ENCODE measurements around the gene PRTG. TPM values are rescaled to one million over a fixed set of nuclear protein-coding genes. Genes with fewer than 3 reads are reported as not detected.

Gene PRTG
- total RNA-seq, 2 donors from 2014 or later: 0.44 to 3.3 TPM

- H3K36me3 ChIP-seq: no peaks in the 10 kb centered on the region
- H3K27me3 ChIP-seq: no peaks in the 10 kb centered on the region
- no peak for DNase-seq (ENCODE audit: low spot score)
- no peak overlapping the region for H3K4me3 ChIP-seq
- no peak for TF ChIP-seq CTCF (IDR thresholded peaks at IDR 0.05)
- no peaks in the 10 kb centered on the region for H3K9me3 ChIP-seq
- H3K4me1 ChIP-seq: peaks cover 0 to 9% of the 10 kb centered on the region in 2 donors
- no peak overlapping the region for H3K27ac ChIP-seq
Observed at GRCh38 chr15:55590788-55591187, 152.2 kb downstream of the PRTG start.

GRCh38 chr15:55589287-55589686, 153.7 kb downstream of the PRTG start:
- no peak for DNase-seq (ENCODE audit: low spot score)
- H3K9me3 ChIP-seq: no peaks in the 10 kb centered on the region
- no peak for TF ChIP-seq CTCF (IDR thresholded peaks at IDR 0.05)
- no peaks in the 10 kb centered on the region for H3K27me3 ChIP-seq
- H3K27ac ChIP-seq: no peak overlapping the region
- H3K4me3 ChIP-seq: no peak overlapping the region
- no peaks in the 10 kb centered on the region for H3K36me3 ChIP-seq
- H3K4me1 ChIP-seq: peaks cover 0 to 9% of the 10 kb centered on the region in 2 donors

DNA sequence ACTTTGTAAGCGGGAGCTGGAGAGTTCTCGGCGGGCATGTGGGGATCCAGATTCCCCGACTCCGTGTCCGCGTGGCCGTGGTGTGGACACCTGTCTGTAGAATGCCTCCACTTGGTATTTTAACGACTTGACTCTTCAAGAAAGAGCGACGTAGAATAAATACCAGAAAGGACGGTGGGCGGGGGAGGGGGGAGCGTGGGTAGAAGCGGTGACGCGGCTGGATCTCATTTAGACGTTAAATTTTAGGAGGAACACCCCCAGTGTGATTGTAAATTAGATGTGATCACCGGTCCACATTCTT, 154.2 kb downstream of the PRTG start:
- no peak for TF ChIP-seq CTCF (IDR thresholded peaks at IDR 0.05)
- H3K9me3 ChIP-seq: no peaks in the 10 kb centered on the region
- H3K27ac ChIP-seq: peak overlapping the region; percentile 48 to 63
- H3K27me3 ChIP-seq: no peaks in the 10 kb centered on the region
- no peaks in the 10 kb centered on the region for H3K36me3 ChIP-seq
- DNase-seq (ENCODE audit: low spot score): no peak
- peak overlapping the region; percentile 56 to 69 for H3K4me3 ChIP-seq
- H3K4me1 ChIP-seq: peaks cover 0 to 9% of the 10 kb centered on the region in 2 donors

DNA sequence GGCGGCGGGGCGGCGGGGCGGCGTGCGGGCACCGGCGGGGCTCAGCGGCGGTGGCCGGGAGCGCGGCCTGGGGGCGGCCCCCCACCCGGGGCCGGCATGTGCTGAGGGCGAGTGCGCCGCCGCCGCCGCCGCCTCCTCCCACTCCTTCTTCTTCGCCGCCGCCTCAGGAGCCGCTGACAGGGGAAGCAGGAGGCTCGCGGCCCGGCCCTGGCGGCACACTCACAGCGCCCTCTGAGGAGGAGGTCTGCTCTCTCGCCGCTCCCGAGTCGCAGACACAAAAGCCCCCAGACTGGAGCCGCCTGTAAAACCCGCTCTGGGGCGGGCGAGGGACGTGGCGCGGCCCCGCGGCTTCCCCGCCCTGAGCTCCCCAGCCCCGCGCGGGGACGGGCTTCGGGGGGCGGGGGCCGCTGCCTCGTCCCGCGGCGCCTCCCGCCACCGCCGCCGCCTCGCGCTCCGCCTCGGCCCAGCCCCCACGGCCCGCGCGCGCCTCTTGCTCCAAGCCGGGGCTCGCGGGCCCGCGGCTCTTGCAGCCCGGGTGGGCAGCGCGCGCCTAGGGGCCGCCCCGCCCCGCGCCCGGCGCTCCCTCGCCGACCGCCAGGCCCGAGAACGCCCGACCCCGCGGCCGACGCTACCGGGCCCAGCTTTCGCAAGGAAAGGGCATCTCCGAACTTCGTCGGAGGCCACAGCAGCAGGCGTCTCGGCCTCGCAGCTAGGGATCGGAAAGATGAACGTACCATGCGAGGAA, 154.7 kb downstream of the PRTG start, which contains the start of gene PYGO1:
PYGO1 (minus strand) TSS at position 276 of the 745 bp plus-strand sequence. CDS start 462 bp downstream, outside the sequence.
- peak within 1 kb of the TSS; percentile 56 to 69 for H3K4me3 ChIP-seq
- no peak for DNase-seq (ENCODE audit: low spot score)
- no peaks in the 10 kb centered on the region for H3K36me3 ChIP-seq
- peak in 1 of 2 donors; percentile 17 for TF ChIP-seq CTCF (IDR thresholded peaks at IDR 0.05)
- no peaks in the 10 kb centered on the region for H3K27me3 ChIP-seq
- H3K27ac ChIP-seq: peak within 1 kb of the TSS; percentile 70 to 75
- no peaks in the 10 kb centered on the region for H3K9me3 ChIP-seq
- peaks cover 0 to 9% of the 10 kb centered on the region in 2 donors for H3K4me1 ChIP-seq

GRCh38 chr15:55587321-55588069, 155.5 kb downstream of the PRTG start:
- no peak for TF ChIP-seq CTCF (IDR thresholded peaks at IDR 0.05)
- H3K4me1 ChIP-seq: peaks cover 0 to 9% of the 10 kb centered on the region in 2 donors
- H3K9me3 ChIP-seq: no peaks in the 10 kb centered on the region
- peak overlapping the region; percentile 56 to 69 for H3K4me3 ChIP-seq
- no peaks in the 10 kb centered on the region for H3K27me3 ChIP-seq
- H3K27ac ChIP-seq: peak overlapping the region; percentile 70 to 75
- H3K36me3 ChIP-seq: no peaks in the 10 kb centered on the region
- no peak for DNase-seq (ENCODE audit: low spot score)
